HG02852 (cell line): ENCODE measurements around the gene HELT.

Experiments used
- ATAC-seq: cut with Tn5 transposase; IDR thresholded peaks from one replicate; pipeline ENCODE4 v1.9.1; 2021; ENCODE audit warnings: mild to moderate bottlenecking, moderate library complexity; ENCODE audit not compliant: unreplicated experiment

HELT gene

GRCh38 chr4:185003596-185004351, 14.5 kb upstream of the HELT start:
- ATAC-seq = no peak

GRCh38 chr4:185004562-185005218, 13.6 kb upstream of the HELT start:
- peak; percentile 48 for ATAC-seq

- ATAC-seq = peak; percentile 92
Observed at GRCh38 chr4:185005219-185005819, 13.0 kb upstream of the HELT start.

- no peak for ATAC-seq
Observed at GRCh38 chr4:185011408-185011807, 6.9 kb upstream of the HELT start.

GRCh38 chr4:185013417-185014125, 4.7 kb upstream of the HELT start:
- no peak for ATAC-seq

- no peak for ATAC-seq
Observed at GRCh38 chr4:185015108-185015507, 3.2 kb upstream of the HELT start.

GRCh38 chr4:185016101-185016940, 2.0 kb upstream of the HELT start:
- no peak for ATAC-seq

GRCh38 chr4:185016946-185017758, 1.1 kb upstream of the HELT start:
- no peak for ATAC-seq

GRCh38 chr4:185018834-185019455, 655 bp downstream of the HELT start:
- no peak for ATAC-seq

GRCh38 chr4:185019456-185020292, 1.4 kb downstream of the HELT start:
- no peak for ATAC-seq

- no peak for ATAC-seq
Observed at GRCh38 chr4:185020293-185020808, 2.1 kb downstream of the HELT start.

- ATAC-seq = no peak
Observed at GRCh38 chr4:185020863-185021761, 2.8 kb downstream of the HELT start.

- ATAC-seq = no peak
Observed at GRCh38 chr4:185023471-185023870, 5.2 kb downstream of the HELT start.

GRCh38 chr4:185028625-185029024, 10.3 kb downstream of the HELT start:
- ATAC-seq = no peak

GRCh38 chr4:185031611-185032010, 13.3 kb downstream of the HELT start:
- ATAC-seq = no peak

- no peak for ATAC-seq
Observed at GRCh38 chr4:185033072-185033471, 14.8 kb downstream of the HELT start.

GRCh38 chr4:185033950-185034349, 15.7 kb downstream of the HELT start:
- ATAC-seq = no peak
